H9 (cell line): ENCODE results near the gene SMCO1. TPM values are rescaled to one million over a fixed set of nuclear protein-coding genes. Genes with fewer than 3 reads are reported as not detected.

Experiments
- DNase-seq: peaks from one replicate; pipeline ENCODE4 v3.0.0-alpha.2; 2017
- H2AFZ ChIP-seq: one replicate; pipeline ENCODE4 v1.6.1; 2013; ENCODE audit warnings: mild to moderate bottlenecking, low read length, control low read depth, moderate library complexity
- H2AK5ac ChIP-seq: 2 replicates; pipeline ENCODE4 v1.6.1; 2013; ENCODE audit warnings: low read length, control low read depth, mixed read lengths; ENCODE audit not compliant: insufficient read length
- H2BK120ac ChIP-seq: one replicate; pipeline ENCODE4 v1.6.1; 2013; ENCODE audit warnings: low read depth, mild to moderate bottlenecking, low read length, control low read depth, inconsistent platforms; ENCODE audit not compliant: poor library complexity, severe bottlenecking
- H2BK12ac ChIP-seq: 2 replicates; pipeline ENCODE4 v1.6.1; 2013; ENCODE audit warnings: low read length, control low read depth, mixed read lengths, low read depth; ENCODE audit not compliant: insufficient read length
- H2BK15ac ChIP-seq: 2 replicates; pipeline ENCODE4 v1.6.1; 2013; ENCODE audit warnings: low read depth, low read length, control low read depth
- H2BK20ac ChIP-seq: one replicate; pipeline ENCODE4 v1.6.1; 2013; ENCODE audit warnings: low read depth, mild to moderate bottlenecking, low read length, control low read depth, inconsistent platforms; ENCODE audit not compliant: poor library complexity, severe bottlenecking
- H2BK5ac ChIP-seq: 2 replicates; pipeline ENCODE4 v1.6.1; 2013; ENCODE audit warnings: low read length, control low read depth, mixed read lengths; ENCODE audit not compliant: insufficient read length
- H3K14ac ChIP-seq: 2 replicates; pipeline ENCODE4 v1.6.1; 2013; ENCODE audit warnings: low read length, control low read depth; ENCODE audit not compliant: insufficient read depth
- H3K18ac ChIP-seq: 2 replicates; pipeline ENCODE4 v1.6.1; 2013; ENCODE audit warnings: low read depth, mild to moderate bottlenecking, mixed read lengths, low read length, control low read depth; ENCODE audit not compliant: insufficient read length
- H3K23ac ChIP-seq: 2 replicates; pipeline ENCODE4 v1.6.1; 2013; ENCODE audit warnings: low read length, control low read depth, mixed read lengths, low read depth; ENCODE audit not compliant: insufficient read length
- H3K23me2 ChIP-seq: 2 replicates; pipeline ENCODE4 v1.6.1; 2013; ENCODE audit warnings: low read depth, mild to moderate bottlenecking, mixed read lengths, low read length, control low read depth; ENCODE audit not compliant: insufficient read length, poor library complexity, severe bottlenecking
- H3K27ac ChIP-seq: 2 replicates; pipeline ENCODE4 v1.5.1; 2013; ENCODE audit warnings: low read length, control low read depth, mixed read lengths, low read depth; ENCODE audit not compliant: insufficient read length
- H3K27me3 ChIP-seq: 2 replicates; pipeline ENCODE4 v1.6.1; 2013; ENCODE audit warnings: low read length, control low read depth, inconsistent platforms; ENCODE audit not compliant: insufficient read depth
- H3K4ac ChIP-seq: 2 replicates; pipeline ENCODE4 v1.6.1; 2013; ENCODE audit warnings: low read depth, mild to moderate bottlenecking, control low read depth, inconsistent platforms, low read length, moderate library complexity
- H3K4me1 ChIP-seq: 2 replicates; pipeline ENCODE4 v1.6.1; 2013; ENCODE audit warnings: low read length, control low read depth, inconsistent platforms; ENCODE audit not compliant: insufficient read depth
- H3K4me2 ChIP-seq: 2 replicates; pipeline ENCODE4 v1.6.1; 2013; ENCODE audit warnings: low read length, control low read depth, mixed read lengths; ENCODE audit not compliant: insufficient read length, insufficient read depth
- H3K56ac ChIP-seq: 2 replicates; pipeline ENCODE4 v1.6.1; 2013; ENCODE audit warnings: low read depth, mild to moderate bottlenecking, mixed read lengths, low read length, control low read depth; ENCODE audit not compliant: insufficient read length
- H3K79me1 ChIP-seq: 2 replicates; pipeline ENCODE4 v1.6.1; 2013; ENCODE audit warnings: low read depth, mild to moderate bottlenecking, moderate library complexity, low read length, control low read depth, inconsistent platforms; ENCODE audit not compliant: insufficient read depth, poor library complexity, severe bottlenecking
- H3K79me2 ChIP-seq: 2 replicates; pipeline ENCODE4 v1.6.1; 2013; ENCODE audit warnings: low read length, control low read depth, inconsistent platforms; ENCODE audit not compliant: insufficient read depth
- H3K9ac ChIP-seq: 2 replicates; pipeline ENCODE4 v1.6.1; 2013; ENCODE audit warnings: low read length, control low read depth, mixed read lengths; ENCODE audit not compliant: insufficient read length; ENCODE audit errors: extremely low read depth
- H3K9me3 ChIP-seq: one replicate; pipeline ENCODE4 v1.6.1; 2013; ENCODE audit warnings: low read depth, low read length, inconsistent platforms; ENCODE audit not compliant: control insufficient read depth
- H3T11ph ChIP-seq: one replicate; pipeline ENCODE4 v1.6.1; 2013; ENCODE audit warnings: mild to moderate bottlenecking, low read length, control low read depth, inconsistent platforms
- H4K20me1 ChIP-seq: one replicate; pipeline ENCODE4 v1.6.1; 2013; ENCODE audit not compliant: control insufficient read depth, insufficient read length, insufficient read depth
- H4K5ac ChIP-seq: 2 replicates; pipeline ENCODE4 v1.6.1; 2013; ENCODE audit warnings: low read depth, mild to moderate bottlenecking, mixed read lengths, low read length, control low read depth; ENCODE audit not compliant: insufficient read length
- H4K8ac ChIP-seq: replicated peaks from 2 replicates; pipeline ENCODE4 v1.6.1; 2013; ENCODE audit warnings: low read length, control low read depth, mixed read lengths, low read depth; ENCODE audit not compliant: insufficient read length
- H4K91ac ChIP-seq: 2 replicates; pipeline ENCODE4 v1.6.1; 2013; ENCODE audit warnings: low read depth, mild to moderate bottlenecking, moderate library complexity, mixed read lengths, low read length, control low read depth; ENCODE audit not compliant: insufficient read length
- H3K27ac Mint-ChIP-seq, 3 experiments: 2 replicates in 2 of 3; 3 replicates in 1 of 3; pipeline ENCODE4 v1.8.0; 2020 to 2021; ENCODE audit warnings: mixed read lengths in 3 of 3, mild to moderate bottlenecking in 1 of 3, moderate library complexity in 1 of 3
- H3K27me3 Mint-ChIP-seq: 2 replicates; pipeline ENCODE4 v1.8.0; 2021; ENCODE audit warnings: low read depth, mild to moderate bottlenecking, moderate library complexity, mixed read lengths
- H3K36me3 Mint-ChIP-seq, 3 experiments: 2 replicates in 2 of 3; 3 replicates in 1 of 3; pipeline ENCODE4 v1.8.0; 2020 to 2021; ENCODE audit warnings: low read depth in 3 of 3, mixed read lengths in 3 of 3; ENCODE audit not compliant: insufficient read depth in 1 of 3
- H3K4me1 Mint-ChIP-seq, 2 experiments: 2 replicates each; pipeline ENCODE4 v1.8.0; 2020; ENCODE audit warnings: mixed read lengths in 2 of 2
- H3K4me3 Mint-ChIP-seq, 2 experiments: 2 replicates in 1 of 2; 3 replicates in 1 of 2; pipeline ENCODE4 v1.8.0; 2020 to 2021; ENCODE audit warnings: mild to moderate bottlenecking in 2 of 2, mixed read lengths in 2 of 2, moderate library complexity in 1 of 2
- H3K9me3 Mint-ChIP-seq, 2 experiments: 2 replicates in 1 of 2; 3 replicates in 1 of 2; pipeline ENCODE4 v1.8.0; 2020; ENCODE audit warnings: mild to moderate bottlenecking in 2 of 2, mixed read lengths in 2 of 2, moderate library complexity in 1 of 2
- CTCF ChIP-seq: fragments of 200-600 bp; sonication (generic); conservative IDR thresholded peaks from 3 replicates; pipeline ENCODE4 v1.8.0; 2021; ENCODE audit warnings: antibody characterized with exemption, mild to moderate bottlenecking
- WGBS: extraction: QIAGEN DNeasy Blood & Tissue Kit; methylation state at CpG from one replicate; pipeline ENCODE4 v1.1.7; 2013; ENCODE audit warnings: missing lambda C conversion rate, low lambda C conversion rate, mixed read lengths; ENCODE audit not compliant: insufficient read length; ENCODE audit errors: extremely low coverage; 5-methylcytosine and 5-hydroxymethylcytosine counted together
- total RNA-seq: library from RNA; stranded (reverse); gene quantifications from 2 replicates; pipeline ENCODE4 v1.2.1, GENCODE V29; 2021

Gene SMCO1
- total RNA-seq, 1 experiment from 2014 or later = not detected

GRCh38 chr3:196518966-196519717 lies 4.0 kb upstream of the SMCO1 start:
- no peak overlapping the region for H3K23ac ChIP-seq
- no peaks in the 10 kb centered on the region for H3K27me3 ChIP-seq
- no peaks in the 10 kb centered on the region for H3K79me1 ChIP-seq
- no peak overlapping the region for H3K4me3 Mint-ChIP-seq
- H3K27ac Mint-ChIP-seq = no peak overlapping the region
- DNase-seq = peak; percentile 73
- H4K91ac ChIP-seq = no peak overlapping the region
- no peak overlapping the region for H3K14ac ChIP-seq
- H3K9me3 Mint-ChIP-seq = peaks cover 50 to 57% of the 10 kb centered on the region in 2 experiments
- no peak overlapping the region for H3K9ac ChIP-seq
- H3K79me2 ChIP-seq = no peaks in the 10 kb centered on the region
- H2AK5ac ChIP-seq = no peak overlapping the region
- no peak overlapping the region for H4K5ac ChIP-seq
- H2BK5ac ChIP-seq = no peak overlapping the region
- no peak overlapping the region for H3K4me2 ChIP-seq
- H4K20me1 ChIP-seq = no peaks in the 10 kb centered on the region
- H2AFZ ChIP-seq = no peak overlapping the region
- H2BK15ac ChIP-seq = no peak overlapping the region
- no peak overlapping the region for H3K56ac ChIP-seq
- H3K27ac ChIP-seq = no peak overlapping the region
- H2BK120ac ChIP-seq = no peak overlapping the region
- H3K27me3 Mint-ChIP-seq = peaks cover 4% of the 10 kb centered on the region
- no peaks in the 10 kb centered on the region for H3K23me2 ChIP-seq
- no peak overlapping the region for H2BK12ac ChIP-seq
- H3K4me1 Mint-ChIP-seq = peaks cover 11 to 23% of the 10 kb centered on the region in 2 experiments
- WGBS = no CpG with 5 or more reads among the region's 12 CpGs
- H3K4me1 ChIP-seq = no peaks in the 10 kb centered on the region
- H2BK20ac ChIP-seq = no peak overlapping the region
- no peak overlapping the region for H3K18ac ChIP-seq
- peak; percentile 79 for TF ChIP-seq CTCF
- H3K4ac ChIP-seq = no peak overlapping the region
- H4K8ac ChIP-seq = no peak overlapping the region
- H3T11ph ChIP-seq = no peak overlapping the region
- peaks cover 30 to 41% (median 30%) of the 10 kb centered on the region in 3 experiments for H3K36me3 Mint-ChIP-seq
- peaks cover 23% of the 10 kb centered on the region for H3K9me3 ChIP-seq
